Adrenal gland (tissue), 12 donors: ENCODE data around the gene CTPS2. TPM values are rescaled to one million over a fixed set of nuclear protein-coding genes. Genes with fewer than 3 reads are reported as not detected.
"Not testable (repeated sequence)": the region's sequence is repeated elsewhere in the genome, so short reads cannot be mapped to it uniquely, and the experiment has no call there.

Source experiments
- DNase-seq, 7 donors: peaks; one replicate each; pipeline ENCODE4 v3.0.0-alpha.2; 2019 to 2020
- H3K27ac ChIP-seq, 5 donors: fragments of 200-600 bp; sonication (generic) in 4 of 5; 1 replicate in 3 of 5; 2 replicates in 2 of 5; pipeline versions ENCODE4 v1.5.1 to v1.8.0; 2016 to 2020; ENCODE audit warnings: mild to moderate bottlenecking in 1 of 5
- H3K27me3 ChIP-seq: fragments of 200-600 bp; 2 replicates; pipeline ENCODE4 v1.8.0; 2021
- H3K36me3 ChIP-seq, 2 donors: fragments of 200-600 bp; replicated peaks in 1 of 2; 1 replicate in 1 of 2; 2 replicates in 1 of 2; pipeline versions ENCODE4 v1.5.1 to v1.8.0; 2018 to 2022
- H3K4me1 ChIP-seq, 2 donors: fragments of 200-600 bp; replicated peaks in 1 of 2; 1 replicate in 1 of 2; 2 replicates in 1 of 2; pipeline versions ENCODE4 v1.5.1 to v1.8.0; 2018 to 2021
- H3K4me3 ChIP-seq, 4 donors: fragments of 200-600 bp; sonication (generic) in 3 of 4; one replicate each; pipeline ENCODE4 v1.5.1; 2016 to 2018
- H3K9me3 ChIP-seq, 3 donors: fragments of 200-600 bp; sonication (generic) in 1 of 3; replicated peaks in 1 of 3; 1 replicate in 2 of 3; 2 replicates in 1 of 3; pipeline versions ENCODE4 v1.5.1 to v1.8.0; 2016 to 2021
- CTCF ChIP-seq, 6 experiments: fragments of 450-650 bp in 4 of 6; fragments of 200-600 bp in 2 of 6; sonication (generic) in 1 of 6; IDR thresholded peaks; 1 replicate in 5 of 6; 2 replicates in 1 of 6; pipeline versions ENCODE4 v1.5.1 to v1.8.0; 2016 to 2021; ENCODE audit warnings: antibody characterized with exemption in 6 of 6, mild to moderate bottlenecking in 2 of 6, moderate library complexity in 1 of 6
- POLR2A ChIP-seq, 2 donors: fragments of 450-650 bp; IDR thresholded peaks; one replicate each; pipeline ENCODE4 v1.6.1; 2017; ENCODE audit warnings: antibody characterized with exemption in 2 of 2, mild to moderate bottlenecking in 2 of 2, moderate library complexity in 1 of 2
- WGBS, 4 donors: extraction: QIAGEN DNeasy Blood & Tissue Kit in 2 of 4; methylation state at CpG; one replicate each; pipeline versions ENCODE4 v1.1.5 to v1.1.7; 2013 to 2017; 5-methylcytosine and 5-hydroxymethylcytosine counted together
- intact Hi-C, 2 donors: fragments of 100-400 bp; cut with DNase I; formaldehyde crosslinking; loops; one replicate each; pipeline versions ENCODE4 v1.14.1 to v1.15.0; 2022 to 2023
- polyA plus RNA-seq, 3 donors: library from polyadenylated mRNA; stranded (reverse); fragments of 200-250 nt in 2 of 3; fragments of 350-450 nt in 1 of 3; fragmentation: Illumina TruSeq in 1 of 3; extraction: RNeasy Lipid Tissue Mini Kit (QIAGEN cat#74804) in 1 of 3; gene quantifications; one replicate each; pipeline ENCODE4 v1.2.3, GENCODE V29; 2013 to 2014
- total RNA-seq, 9 donors: library from RNA; depleted of rRNA in 4 of 9; stranded (reverse); fragments of >200 nt in 4 of 9; fragments of 120-200 nt in 1 of 9; fragmentation: NEBNext Ultra II Directional in 1 of 9; extraction: Animal tissue kit (Norgen Biotek cat#: 25700) in 1 of 9; gene quantifications; one replicate each; pipeline versions ENCODE4 v1.1.0 to v1.2.4, GENCODE V29; 2013 to 2023
- donor health status: healthy with polysubstance abuse.
- donor health status: Bipolar disorder and iron deficiency.
- donor health status: DM: yes; HTN: yes; CAD: no.
- donor health status: DM: no; HTN: no; CAD: no.
- donor health status: DM: no; HTN: no; CAD: no.
- donor health status: DM: yes; HTN: yes; CAD: no.

CTPS2 gene
- total and polyA plus RNA-seq, 12 donors: 8.1 to 35.8 (median 18.6) TPM

GRCh38 chrX:16629909-16630308, 82.6 kb downstream of the CTPS2 start:
- peaks cover 5 to 13% of the 10 kb centered on the region in 2 donors for H3K4me1 ChIP-seq
- H3K36me3 ChIP-seq: no peaks in the 10 kb centered on the region
- no peak overlapping the region for H3K4me3 ChIP-seq
- WGBS, 4 donors: 61 to 91% (median 72%) methylated on average over 4 of the region's 4 CpGs
- no peak for DNase-seq
- no peaks in the 10 kb centered on the region for H3K27me3 ChIP-seq
- intact Hi-C loops: no loop called here
- no peak for TF ChIP-seq POLR2A (IDR thresholded peaks at IDR 0.05)
- no peak for TF ChIP-seq CTCF (IDR thresholded peaks at IDR 0.05)
- no peak overlapping the region for H3K27ac ChIP-seq
- no peaks in the 10 kb centered on the region for H3K9me3 ChIP-seq

GRCh38 chrX:16628946-16629595, 83.4 kb downstream of the CTPS2 start:
- TF ChIP-seq CTCF (IDR thresholded peaks at IDR 0.05) (no peak), POLR2A (IDR thresholded peaks at IDR 0.05) (no peak)
- Histone ChIP-seq H3K27me3 (no peaks in the 10 kb centered on the region), H3K9me3 (no peaks in the 10 kb centered on the region), H3K27ac (no peak overlapping the region), H3K4me1 (peaks cover 2 to 10% of the 10 kb centered on the region in 2 donors), H3K4me3 (no peak overlapping the region), H3K36me3 (no peaks in the 10 kb centered on the region)
- DNase-seq: no peak
- 58 to 86% (median 76%) methylated on average over 17 of the region's 17 CpGs for WGBS, 4 donors
- intact Hi-C loops: no loop called here

GRCh38 chrX:16628511-16628910, 84.0 kb downstream of the CTPS2 start:
- H3K4me1 ChIP-seq, H3K4me3 ChIP-seq, DNase-seq, intact Hi-C loops, H3K36me3 ChIP-seq, H3K27ac ChIP-seq, H3K27me3 ChIP-seq, H3K9me3 ChIP-seq: not testable (repeated sequence)
- 65 to 89% (median 80%) methylated on average over 6 of the region's 6 CpGs for WGBS, 4 donors

GRCh38 chrX:16619024-16619423, 93.4 kb downstream of the CTPS2 start:
- TF ChIP-seq CTCF (IDR thresholded peaks at IDR 0.05): no peak
- no peak for TF ChIP-seq POLR2A (IDR thresholded peaks at IDR 0.05)
- no peak for DNase-seq
- no peak overlapping the region for H3K4me3 ChIP-seq
- H3K27ac ChIP-seq: no peak overlapping the region
- H3K27me3 ChIP-seq: no peaks in the 10 kb centered on the region
- 81 to 100% (median 90%) methylated on average over 2 of the region's 2 CpGs for WGBS, 4 donors
- intact Hi-C loops: no loop called here
- H3K36me3 ChIP-seq: no peaks in the 10 kb centered on the region
- no peaks in the 10 kb centered on the region for H3K9me3 ChIP-seq
- no peaks in the 10 kb centered on the region for H3K4me1 ChIP-seq

- Histone ChIP-seq H3K9me3 (no peaks in the 10 kb centered on the region), H3K4me1 (no peaks in the 10 kb centered on the region), H3K27me3 (no peaks in the 10 kb centered on the region), H3K36me3 (no peaks in the 10 kb centered on the region), H3K27ac (no peak overlapping the region), H3K4me3 (no peak overlapping the region)
- no peak for DNase-seq
- 77 to 94% (median 89%) methylated on average over 1 of the region's 1 CpG for WGBS, 4 donors
- intact Hi-C loops: no loop called here
- no peak for TF ChIP-seq CTCF (IDR thresholded peaks at IDR 0.05)
- TF ChIP-seq POLR2A (IDR thresholded peaks at IDR 0.05): no peak
Observed at GRCh38 chrX:16618422-16618821, 94.0 kb downstream of the CTPS2 start.
